ENCODE measurements around the gene ATG4D.

DNA sequence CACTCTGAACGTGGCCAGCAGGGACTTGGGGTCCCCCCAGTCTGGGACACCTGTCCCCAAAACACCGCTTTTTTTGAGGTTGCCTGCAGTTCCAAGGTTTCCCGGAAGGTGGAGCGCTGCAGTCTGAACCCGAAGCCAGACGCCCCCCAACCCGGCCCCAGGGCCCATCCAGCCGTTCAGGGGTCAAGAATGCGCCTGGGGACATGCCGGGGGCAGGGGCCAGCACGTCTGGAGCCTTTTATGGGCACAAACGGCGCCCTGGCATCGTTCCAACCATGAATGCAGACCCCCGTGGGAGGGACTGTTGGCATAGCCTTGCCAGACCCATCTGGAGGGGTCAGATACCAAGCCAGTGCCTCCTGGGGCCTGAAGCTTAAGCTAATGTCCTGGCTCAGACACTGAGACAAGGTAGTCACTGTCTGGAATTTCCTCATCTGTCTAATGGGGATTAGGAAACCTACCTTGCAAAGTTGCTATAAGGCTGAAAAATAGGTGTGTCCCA is 33.4 kb upstream of the ATG4D start:
- TF ChIP-seq, protein P1, sequence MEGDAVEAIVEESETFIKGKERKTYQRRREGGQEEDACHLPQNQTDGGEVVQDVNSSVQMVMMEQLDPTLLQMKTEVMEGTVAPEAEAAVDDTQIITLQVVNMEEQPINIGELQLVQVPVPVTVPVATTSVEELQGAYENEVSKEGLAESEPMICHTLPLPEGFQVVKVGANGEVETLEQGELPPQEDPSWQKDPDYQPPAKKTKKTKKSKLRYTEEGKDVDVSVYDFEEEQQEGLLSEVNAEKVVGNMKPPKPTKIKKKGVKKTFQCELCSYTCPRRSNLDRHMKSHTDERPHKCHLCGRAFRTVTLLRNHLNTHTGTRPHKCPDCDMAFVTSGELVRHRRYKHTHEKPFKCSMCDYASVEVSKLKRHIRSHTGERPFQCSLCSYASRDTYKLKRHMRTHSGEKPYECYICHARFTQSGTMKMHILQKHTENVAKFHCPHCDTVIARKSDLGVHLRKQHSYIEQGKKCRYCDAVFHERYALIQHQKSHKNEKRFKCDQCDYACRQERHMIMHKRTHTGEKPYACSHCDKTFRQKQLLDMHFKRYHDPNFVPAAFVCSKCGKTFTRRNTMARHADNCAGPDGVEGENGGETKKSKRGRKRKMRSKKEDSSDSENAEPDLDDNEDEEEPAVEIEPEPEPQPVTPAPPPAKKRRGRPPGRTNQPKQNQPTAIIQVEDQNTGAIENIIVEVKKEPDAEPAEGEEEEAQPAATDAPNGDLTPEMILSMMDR (IDR thresholded peaks at IDR 0.05), result peak; percentile 87
- TF ChIP-seq EP300 (IDR thresholded peaks at IDR 0.05; ENCODE audit: borderline replicate concordance in 1 of 2, low read depth in 1 of 2, low read length in 1 of 2) (no peak), RCOR1 (IDR thresholded peaks at IDR 0.05; ENCODE audit: low read length) (no peak), TAF1 (IDR thresholded peaks at IDR 0.05; ENCODE audit: borderline replicate concordance, low read depth, low read length) (no peak)
- TF ChIP-seq, protein P2, sequence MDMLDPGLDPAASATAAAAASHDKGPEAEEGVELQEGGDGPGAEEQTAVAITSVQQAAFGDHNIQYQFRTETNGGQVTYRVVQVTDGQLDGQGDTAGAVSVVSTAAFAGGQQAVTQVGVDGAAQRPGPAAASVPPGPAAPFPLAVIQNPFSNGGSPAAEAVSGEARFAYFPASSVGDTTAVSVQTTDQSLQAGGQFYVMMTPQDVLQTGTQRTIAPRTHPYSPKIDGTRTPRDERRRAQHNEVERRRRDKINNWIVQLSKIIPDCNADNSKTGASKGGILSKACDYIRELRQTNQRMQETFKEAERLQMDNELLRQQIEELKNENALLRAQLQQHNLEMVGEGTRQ (IDR thresholded peaks at IDR 0.05; ENCODE audit: borderline replicate concordance, low read depth, low read length), result no peak
- TF ChIP-seq, protein P3, sequence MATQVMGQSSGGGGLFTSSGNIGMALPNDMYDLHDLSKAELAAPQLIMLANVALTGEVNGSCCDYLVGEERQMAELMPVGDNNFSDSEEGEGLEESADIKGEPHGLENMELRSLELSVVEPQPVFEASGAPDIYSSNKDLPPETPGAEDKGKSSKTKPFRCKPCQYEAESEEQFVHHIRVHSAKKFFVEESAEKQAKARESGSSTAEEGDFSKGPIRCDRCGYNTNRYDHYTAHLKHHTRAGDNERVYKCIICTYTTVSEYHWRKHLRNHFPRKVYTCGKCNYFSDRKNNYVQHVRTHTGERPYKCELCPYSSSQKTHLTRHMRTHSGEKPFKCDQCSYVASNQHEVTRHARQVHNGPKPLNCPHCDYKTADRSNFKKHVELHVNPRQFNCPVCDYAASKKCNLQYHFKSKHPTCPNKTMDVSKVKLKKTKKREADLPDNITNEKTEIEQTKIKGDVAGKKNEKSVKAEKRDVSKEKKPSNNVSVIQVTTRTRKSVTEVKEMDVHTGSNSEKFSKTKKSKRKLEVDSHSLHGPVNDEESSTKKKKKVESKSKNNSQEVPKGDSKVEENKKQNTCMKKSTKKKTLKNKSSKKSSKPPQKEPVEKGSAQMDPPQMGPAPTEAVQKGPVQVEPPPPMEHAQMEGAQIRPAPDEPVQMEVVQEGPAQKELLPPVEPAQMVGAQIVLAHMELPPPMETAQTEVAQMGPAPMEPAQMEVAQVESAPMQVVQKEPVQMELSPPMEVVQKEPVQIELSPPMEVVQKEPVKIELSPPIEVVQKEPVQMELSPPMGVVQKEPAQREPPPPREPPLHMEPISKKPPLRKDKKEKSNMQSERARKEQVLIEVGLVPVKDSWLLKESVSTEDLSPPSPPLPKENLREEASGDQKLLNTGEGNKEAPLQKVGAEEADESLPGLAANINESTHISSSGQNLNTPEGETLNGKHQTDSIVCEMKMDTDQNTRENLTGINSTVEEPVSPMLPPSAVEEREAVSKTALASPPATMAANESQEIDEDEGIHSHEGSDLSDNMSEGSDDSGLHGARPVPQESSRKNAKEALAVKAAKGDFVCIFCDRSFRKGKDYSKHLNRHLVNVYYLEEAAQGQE (IDR thresholded peaks at IDR 0.05; ENCODE audit: low read depth, low read length), result no peak

Data from SK-N-SH (cell line).